ENCODE data around the gene COPS7B. TPM values are rescaled to one million over a fixed set of nuclear protein-coding genes. Genes with fewer than 3 reads are reported as not detected.

Gene COPS7B
- total RNA-seq, 1 donor from 2014 or later = 67.6 TPM

- peaks cover 1% of the 10 kb centered on the region for H3K36me3 Mint-ChIP-seq (ENCODE audit: low read depth)
- H3K4me1 Mint-ChIP-seq = peaks cover 27% of the 10 kb centered on the region
- no peaks in the 10 kb centered on the region for H3K27me3 Mint-ChIP-seq
- no peak overlapping the region for H3K4me3 Mint-ChIP-seq
- no peak overlapping the region for H3K27ac Mint-ChIP-seq
- intact Hi-C loops (cut with micrococcal nuclease) = no loop called here
- H3K9me3 Mint-ChIP-seq = no peaks in the 10 kb centered on the region
- DNase-seq = no peak
Measured at GRCh38 chr2:231769170-231770136, 16.8 kb upstream of the COPS7B start.

GRCh38 chr2:231780123-231780908, 5.9 kb upstream of the COPS7B start:
- intact Hi-C loops (cut with micrococcal nuclease) = loop anchor here (2.0 to 10.0 kb wide), 5 partner anchors 16 to 770 kb away; partner anchors contain the start of genes EIF4E2, NCL, PSMD1 and TIGD1
- peaks cover 9% of the 10 kb centered on the region for H3K36me3 Mint-ChIP-seq (ENCODE audit: low read depth)
- no peaks in the 10 kb centered on the region for H3K9me3 Mint-ChIP-seq
- H3K27me3 Mint-ChIP-seq = peaks cover 3% of the 10 kb centered on the region
- H3K4me1 Mint-ChIP-seq = peaks cover 45% of the 10 kb centered on the region
- H3K27ac Mint-ChIP-seq = peak overlapping the region; percentile 93
- peak overlapping the region; percentile 99 for H3K4me3 Mint-ChIP-seq
- DNase-seq = peak; percentile 71

GRCh38 chr2:231780909-231781797, 5.1 kb upstream of the COPS7B start, which contains the start of gene PDE6D:
TSS of gene PDE6D (minus strand) at chr2:231781282. CDS start at chr2:231781114, 168 bp downstream.
- H3K36me3 Mint-ChIP-seq (ENCODE audit: low read depth) = peaks cover 10% of the 10 kb centered on the region
- H3K27me3 Mint-ChIP-seq = peaks cover 3% of the 10 kb centered on the region
- peaks cover 53% of the 10 kb centered on the region for H3K4me1 Mint-ChIP-seq
- no peaks in the 10 kb centered on the region for H3K9me3 Mint-ChIP-seq
- intact Hi-C loops (cut with micrococcal nuclease) = loop anchor here (1.0 to 10.0 kb wide), 11 partner anchors 16 to 770 kb away; partner anchors contain the start of genes DIS3L2, EIF4E2, NCL and PSMD1
- peak within 1 kb of the TSS; percentile 93 for H3K27ac Mint-ChIP-seq
- H3K4me3 Mint-ChIP-seq = peak within 1 kb of the TSS; percentile 99
- peak; percentile 100 for DNase-seq

GRCh38 chr2:231781798-231782726, 4.2 kb upstream of the COPS7B start:
- Mint-ChIP-seq H3K4me1 (peaks cover 58% of the 10 kb centered on the region), H3K9me3 (no peaks in the 10 kb centered on the region), H3K27me3 (peaks cover 3% of the 10 kb centered on the region), H3K27ac (peak overlapping the region; percentile 93), H3K36me3 (ENCODE audit: low read depth) (peaks cover 12% of the 10 kb centered on the region), H3K4me3 (peak overlapping the region; percentile 99)
- intact Hi-C loops (cut with micrococcal nuclease) = loop anchor here (1.0 to 10.0 kb wide), 11 partner anchors 17 to 769 kb away; partner anchors contain the start of genes DIS3L2, EIF4E2, NCL and PSMD1
- peak; percentile 80 for DNase-seq

GRCh38 chr2:231785413-231785812, 832 bp upstream of the COPS7B start:
- peak overlapping the region; percentile 94 for H3K4me3 Mint-ChIP-seq
- H3K4me1 Mint-ChIP-seq = peaks cover 61% of the 10 kb centered on the region
- intact Hi-C loops (cut with micrococcal nuclease) = loop anchor here (10.0 kb wide), 2 partner anchors 321 to 731 kb away; partner anchors contain the start of genes NCL and PSMD1
- peak overlapping the region; percentile 87 for H3K27ac Mint-ChIP-seq
- no peak for DNase-seq
- H3K27me3 Mint-ChIP-seq = no peaks in the 10 kb centered on the region
- H3K9me3 Mint-ChIP-seq = no peaks in the 10 kb centered on the region
- H3K36me3 Mint-ChIP-seq (ENCODE audit: low read depth) = peaks cover 18% of the 10 kb centered on the region

- intact Hi-C loops (cut with micrococcal nuclease) = loop anchor here (1.0 to 10.0 kb wide), 3 partner anchors 108 to 731 kb away; partner anchors contain the start of genes NCL and PSMD1
- H3K36me3 Mint-ChIP-seq (ENCODE audit: low read depth) = peaks cover 19% of the 10 kb centered on the region
- peak overlapping the region; percentile 94 for H3K4me3 Mint-ChIP-seq
- H3K4me1 Mint-ChIP-seq = peaks cover 61% of the 10 kb centered on the region
- H3K27ac Mint-ChIP-seq = peak overlapping the region; percentile 87
- no peak for DNase-seq
- no peaks in the 10 kb centered on the region for H3K27me3 Mint-ChIP-seq
- H3K9me3 Mint-ChIP-seq = no peaks in the 10 kb centered on the region
Measured at GRCh38 chr2:231785822-231786176, 446 bp upstream of the COPS7B start.

GRCh38 chr2:231786917-231787292, 660 bp downstream of the COPS7B start:
- H3K27ac Mint-ChIP-seq = peak overlapping the region; percentile 83
- no peak for DNase-seq
- H3K4me3 Mint-ChIP-seq = peak overlapping the region; percentile 94
- H3K36me3 Mint-ChIP-seq (ENCODE audit: low read depth) = peaks cover 24% of the 10 kb centered on the region
- H3K27me3 Mint-ChIP-seq = no peaks in the 10 kb centered on the region
- H3K9me3 Mint-ChIP-seq = no peaks in the 10 kb centered on the region
- intact Hi-C loops (cut with micrococcal nuclease) = loop anchor here (1.0 to 10.0 kb wide), 3 partner anchors 110 to 732 kb away; partner anchors contain the start of genes NCL and PSMD1
- H3K4me1 Mint-ChIP-seq = peaks cover 59% of the 10 kb centered on the region

GRCh38 chr2:231791107-231791506, 4.9 kb downstream of the COPS7B start:
- Mint-ChIP-seq H3K36me3 (ENCODE audit: low read depth) (peaks cover 37% of the 10 kb centered on the region), H3K27me3 (no peaks in the 10 kb centered on the region), H3K4me3 (no peak overlapping the region), H3K4me1 (peaks cover 22% of the 10 kb centered on the region), H3K9me3 (no peaks in the 10 kb centered on the region), H3K27ac (no peak overlapping the region)
- intact Hi-C loops (cut with micrococcal nuclease) = no loop called here
- no peak for DNase-seq

- H3K27ac Mint-ChIP-seq = no peak overlapping the region
- H3K36me3 Mint-ChIP-seq (ENCODE audit: low read depth) = peaks cover 48% of the 10 kb centered on the region
- H3K9me3 Mint-ChIP-seq = no peaks in the 10 kb centered on the region
- DNase-seq = no peak
- intact Hi-C loops (cut with micrococcal nuclease) = no loop called here
- H3K4me3 Mint-ChIP-seq = no peak overlapping the region
- H3K4me1 Mint-ChIP-seq = peaks cover 3% of the 10 kb centered on the region
- no peaks in the 10 kb centered on the region for H3K27me3 Mint-ChIP-seq
Measured at GRCh38 chr2:231794383-231794782, 8.1 kb downstream of the COPS7B start.

- H3K4me3 Mint-ChIP-seq = no peak overlapping the region
- no peaks in the 10 kb centered on the region for H3K9me3 Mint-ChIP-seq
- intact Hi-C loops (cut with micrococcal nuclease) = no loop called here
- H3K27ac Mint-ChIP-seq = no peak overlapping the region
- H3K4me1 Mint-ChIP-seq = no peaks in the 10 kb centered on the region
- no peak for DNase-seq
- peaks cover 43% of the 10 kb centered on the region for H3K36me3 Mint-ChIP-seq (ENCODE audit: low read depth)
- H3K27me3 Mint-ChIP-seq = no peaks in the 10 kb centered on the region
Measured at GRCh38 chr2:231795525-231796327, 9.5 kb downstream of the COPS7B start.

GRCh38 chr2:231800493-231801091, 14.3 kb downstream of the COPS7B start:
- peaks cover 38% of the 10 kb centered on the region for H3K36me3 Mint-ChIP-seq (ENCODE audit: low read depth)

More at GRCh38 chr2:231800493-231801091, 14.3 kb downstream of the COPS7B start:
- Mint-ChIP-seq H3K9me3 (no peaks in the 10 kb centered on the region), H3K4me1 (no peaks in the 10 kb centered on the region), H3K4me3 (no peak overlapping the region), H3K27me3 (no peaks in the 10 kb centered on the region), H3K27ac (no peak overlapping the region)
- peak; percentile 84 for DNase-seq
- intact Hi-C loops (cut with micrococcal nuclease) = no loop called here
